Activated CD4-positive, alpha-beta T cell treated with anti-CD3 and anti-CD28 coated beads, Interleukin-2, amount 50 U/mL, for 4 hours (primary cell): ENCODE results near the gene TMEM131L.
"Not testable (repeated sequence)": the region's sequence is repeated elsewhere in the genome, so short reads cannot be mapped to it uniquely, and the experiment has no call there.

Experiments
- DNase-seq, 2 experiments: peaks; one replicate each; pipeline ENCODE4 v3.0.0-alpha.2; 2020

Gene TMEM131L

GRCh38 chr4:153579872-153580271 lies 113.7 kb downstream of the TMEM131L start:
- DNase-seq: no peak

GRCh38 chr4:153582954-153583702 lies 117.0 kb downstream of the TMEM131L start:
- DNase-seq: no peak

- no peak for DNase-seq
Observed at GRCh38 chr4:153585026-153585425, 118.9 kb downstream of the TMEM131L start.

- no peak for DNase-seq
Observed at GRCh38 chr4:153589703-153590595, 123.8 kb downstream of the TMEM131L start.

GRCh38 chr4:153591441-153591840 lies 125.3 kb downstream of the TMEM131L start:
- DNase-seq: no peak

- DNase-seq: no peak
Observed at GRCh38 chr4:153592064-153592463, 125.9 kb downstream of the TMEM131L start.

- no peak for DNase-seq
Observed at GRCh38 chr4:153593161-153593560, 127.0 kb downstream of the TMEM131L start.

- no peak for DNase-seq
Observed at GRCh38 chr4:153594210-153594609, 128.1 kb downstream of the TMEM131L start.

- no peak for DNase-seq
Observed at GRCh38 chr4:153595894-153596601, 129.9 kb downstream of the TMEM131L start.

GRCh38 chr4:153602758-153603157 lies 136.6 kb downstream of the TMEM131L start:
- no peak for DNase-seq

GRCh38 chr4:153603258-153603657 lies 137.1 kb downstream of the TMEM131L start:
- no peak for DNase-seq

GRCh38 chr4:153603835-153604234 lies 137.7 kb downstream of the TMEM131L start:
- DNase-seq: no peak

- DNase-seq: not testable (repeated sequence)
Observed at GRCh38 chr4:153609070-153609469, 142.9 kb downstream of the TMEM131L start.

GRCh38 chr4:153610623-153611376 lies 144.6 kb downstream of the TMEM131L start:
- DNase-seq: no peak

- DNase-seq: no peak
Observed at GRCh38 chr4:153611679-153612078, 145.5 kb downstream of the TMEM131L start.

- DNase-seq: no peak
Observed at GRCh38 chr4:153612878-153613277, 146.7 kb downstream of the TMEM131L start.

- peak; percentile 15 to 25 for DNase-seq
Observed at GRCh38 chr4:153616006-153616555, 149.9 kb downstream of the TMEM131L start.

GRCh38 chr4:153618833-153619232 lies 152.7 kb downstream of the TMEM131L start:
- DNase-seq: no peak

GRCh38 chr4:153619811-153620210 lies 153.7 kb downstream of the TMEM131L start:
- no peak for DNase-seq

GRCh38 chr4:153620352-153620751 lies 154.2 kb downstream of the TMEM131L start:
- no peak for DNase-seq

- DNase-seq: no peak
Observed at GRCh38 chr4:153622093-153622492, 155.9 kb downstream of the TMEM131L start.

GRCh38 chr4:153622778-153623240 lies 156.6 kb downstream of the TMEM131L start:
- no peak for DNase-seq
